Lung (tissue), 12 donors: ENCODE measurements around the gene EIF4A2. TPM values are rescaled to one million over a fixed set of nuclear protein-coding genes. Genes with fewer than 3 reads are reported as not detected.

Source experiments
- ATAC-seq: fragments of 200-7000 bp; cut with Tn5 transposase; one replicate; pipeline ENCODE4 v1.9.1; 2020; ENCODE audit warnings: moderate number of reproducible peaks; ENCODE audit not compliant: insufficient read depth, low FRiP score
- DNase-seq, 3 donors: peaks; one replicate each; pipeline ENCODE4 v3.0.0-alpha.2; 2013 to 2017
- H3K27ac ChIP-seq, 2 donors: one replicate each; pipeline ENCODE4 v1.5.1; 2013; ENCODE audit warnings: mild to moderate bottlenecking in 2 of 2, moderate library complexity in 2 of 2, control low read depth in 1 of 2, inconsistent platforms in 1 of 2, low read depth in 1 of 2, low read length in 1 of 2
- H3K27me3 ChIP-seq, 3 donors: one replicate each; pipeline ENCODE4 v1.5.1; 2013; ENCODE audit warnings: low read length in 2 of 3; ENCODE audit not compliant: control insufficient read depth in 3 of 3, insufficient read depth in 3 of 3
- H3K36me3 ChIP-seq, 4 donors: one replicate each; pipeline ENCODE4 v1.5.1; 2013; ENCODE audit warnings: low read length in 4 of 4, mild to moderate bottlenecking in 1 of 4, moderate library complexity in 1 of 4; ENCODE audit not compliant: control insufficient read depth in 4 of 4, insufficient read depth in 4 of 4
- H3K4me1 ChIP-seq, 5 donors: one replicate each; pipeline ENCODE4 v1.5.1; 2013; ENCODE audit warnings: low read length in 5 of 5, mild to moderate bottlenecking in 2 of 5, moderate library complexity in 1 of 5; ENCODE audit not compliant: control insufficient read depth in 5 of 5, insufficient read depth in 5 of 5
- H3K4me3 ChIP-seq: one replicate; pipeline ENCODE4 v1.5.1; 2013; ENCODE audit warnings: mild to moderate bottlenecking, control low read depth, moderate library complexity
- H3K9ac ChIP-seq, 2 donors: one replicate each; pipeline ENCODE4 v1.5.1; 2013; ENCODE audit warnings: low read length in 2 of 2, control low read depth in 1 of 2; ENCODE audit not compliant: insufficient read depth in 1 of 2
- H3K9me3 ChIP-seq, 4 donors: one replicate each; pipeline ENCODE4 v1.5.1; 2013; ENCODE audit warnings: low read length in 3 of 4, mild to moderate bottlenecking in 1 of 4, moderate library complexity in 1 of 4; ENCODE audit not compliant: control insufficient read depth in 4 of 4, insufficient read depth in 3 of 4
- WGBS, 2 donors: extraction: QIAGEN DNeasy Blood & Tissue Kit; methylation state at CpG; one replicate each; pipeline ENCODE4 v1.1.7; 2013; 5-methylcytosine and 5-hydroxymethylcytosine counted together
- polyA plus RNA-seq, 2 donors: library from polyadenylated mRNA; stranded (reverse); fragments of 200-250 nt; gene quantifications; one replicate each; pipeline ENCODE4 v1.2.1, GENCODE V29; 2013
- total RNA-seq, 2 donors: library from RNA; depleted of rRNA in 1 of 2; stranded (reverse); fragments of >200 nt in 1 of 2; gene quantifications; one replicate each; pipeline ENCODE4 v1.2.1, GENCODE V29; 2014 to 2021
- TF ChIP-seq, protein P1 (sequence below): IDR thresholded peaks from 2 replicates; pipeline ENCODE4 v1.5.1; 2012; ENCODE audit warnings: mild to moderate bottlenecking; ENCODE audit errors: control extremely low read depth, extremely low read depth
- donor health status: control.
- donor health status: control.
- donor health status: Bipolar disorder and iron deficiency.
- donor health status: healthy.
- donor health status: DM: yes; HTN: yes; CAD: no.

Gene EIF4A2
- total and polyA plus RNA-seq, 4 donors, result 235 to 683 (median 312) TPM

DNA sequence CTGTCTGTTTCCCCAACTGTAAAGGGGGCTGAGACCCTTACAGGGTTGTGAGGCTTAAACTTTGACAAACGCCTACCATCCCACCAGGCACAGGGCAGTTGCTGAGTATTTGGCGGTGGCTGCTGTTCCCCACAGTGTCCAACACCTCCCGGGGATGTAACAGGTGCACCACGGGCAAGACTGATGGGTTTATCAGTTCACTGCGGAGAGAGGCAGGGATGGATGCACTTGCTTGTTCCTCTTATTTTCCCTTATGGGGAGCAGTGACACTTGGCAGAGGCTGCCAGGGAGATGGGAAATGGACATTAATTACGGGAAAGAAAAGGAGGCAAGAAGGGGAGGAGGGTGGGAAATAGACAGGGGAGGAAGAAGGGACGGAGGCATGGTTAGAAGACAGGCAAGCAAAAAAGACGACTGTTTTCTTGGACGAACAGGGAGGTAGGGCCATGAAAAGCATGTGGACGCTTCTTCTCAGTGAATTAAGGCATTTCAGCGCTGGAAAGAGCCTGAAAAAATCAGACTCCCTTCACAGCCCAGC lies 42.6 kb downstream of the EIF4A2 start:
- ATAC-seq, result no peak
- H3K4me3 ChIP-seq, result no peak overlapping the region
- H3K4me1 ChIP-seq, result peaks cover 0 to 8% (median 0%) of the 10 kb centered on the region in 5 donors
- no peak overlapping the region for H3K9ac ChIP-seq
- WGBS, 2 donors, result 19 to 25% methylated on average over 11 of the region's 11 CpGs
- peaks cover 0 to 71% (median 64%) of the 10 kb centered on the region in 3 donors for H3K27me3 ChIP-seq
- no peak overlapping the region for H3K27ac ChIP-seq
- no peaks in the 10 kb centered on the region for H3K36me3 ChIP-seq
- no peak for DNase-seq
- H3K9me3 ChIP-seq, result peaks cover 0 to 2% (median 0%) of the 10 kb centered on the region in 4 donors
- TF ChIP-seq, protein P1, sequence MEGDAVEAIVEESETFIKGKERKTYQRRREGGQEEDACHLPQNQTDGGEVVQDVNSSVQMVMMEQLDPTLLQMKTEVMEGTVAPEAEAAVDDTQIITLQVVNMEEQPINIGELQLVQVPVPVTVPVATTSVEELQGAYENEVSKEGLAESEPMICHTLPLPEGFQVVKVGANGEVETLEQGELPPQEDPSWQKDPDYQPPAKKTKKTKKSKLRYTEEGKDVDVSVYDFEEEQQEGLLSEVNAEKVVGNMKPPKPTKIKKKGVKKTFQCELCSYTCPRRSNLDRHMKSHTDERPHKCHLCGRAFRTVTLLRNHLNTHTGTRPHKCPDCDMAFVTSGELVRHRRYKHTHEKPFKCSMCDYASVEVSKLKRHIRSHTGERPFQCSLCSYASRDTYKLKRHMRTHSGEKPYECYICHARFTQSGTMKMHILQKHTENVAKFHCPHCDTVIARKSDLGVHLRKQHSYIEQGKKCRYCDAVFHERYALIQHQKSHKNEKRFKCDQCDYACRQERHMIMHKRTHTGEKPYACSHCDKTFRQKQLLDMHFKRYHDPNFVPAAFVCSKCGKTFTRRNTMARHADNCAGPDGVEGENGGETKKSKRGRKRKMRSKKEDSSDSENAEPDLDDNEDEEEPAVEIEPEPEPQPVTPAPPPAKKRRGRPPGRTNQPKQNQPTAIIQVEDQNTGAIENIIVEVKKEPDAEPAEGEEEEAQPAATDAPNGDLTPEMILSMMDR, result no peak

- Histone ChIP-seq H3K27ac (no peak overlapping the region), H3K9ac (no peak overlapping the region), H3K9me3 (peaks cover 0 to 2% (median 0%) of the 10 kb centered on the region in 4 donors), H3K36me3 (no peaks in the 10 kb centered on the region), H3K4me3 (no peak overlapping the region), H3K4me1 (peaks cover 0 to 8% (median 0%) of the 10 kb centered on the region in 5 donors), H3K27me3 (peaks cover 0 to 77% (median 66%) of the 10 kb centered on the region in 3 donors)
- WGBS, 2 donors, result 9 to 12% methylated on average over 14 of the region's 14 CpGs
- no peak for DNase-seq
- TF ChIP-seq, protein P1, result no peak
- ATAC-seq, result no peak
These were observed 43.1 kb downstream of the EIF4A2 start for GRCh38 chr3:186826410-186826975.

DNA sequence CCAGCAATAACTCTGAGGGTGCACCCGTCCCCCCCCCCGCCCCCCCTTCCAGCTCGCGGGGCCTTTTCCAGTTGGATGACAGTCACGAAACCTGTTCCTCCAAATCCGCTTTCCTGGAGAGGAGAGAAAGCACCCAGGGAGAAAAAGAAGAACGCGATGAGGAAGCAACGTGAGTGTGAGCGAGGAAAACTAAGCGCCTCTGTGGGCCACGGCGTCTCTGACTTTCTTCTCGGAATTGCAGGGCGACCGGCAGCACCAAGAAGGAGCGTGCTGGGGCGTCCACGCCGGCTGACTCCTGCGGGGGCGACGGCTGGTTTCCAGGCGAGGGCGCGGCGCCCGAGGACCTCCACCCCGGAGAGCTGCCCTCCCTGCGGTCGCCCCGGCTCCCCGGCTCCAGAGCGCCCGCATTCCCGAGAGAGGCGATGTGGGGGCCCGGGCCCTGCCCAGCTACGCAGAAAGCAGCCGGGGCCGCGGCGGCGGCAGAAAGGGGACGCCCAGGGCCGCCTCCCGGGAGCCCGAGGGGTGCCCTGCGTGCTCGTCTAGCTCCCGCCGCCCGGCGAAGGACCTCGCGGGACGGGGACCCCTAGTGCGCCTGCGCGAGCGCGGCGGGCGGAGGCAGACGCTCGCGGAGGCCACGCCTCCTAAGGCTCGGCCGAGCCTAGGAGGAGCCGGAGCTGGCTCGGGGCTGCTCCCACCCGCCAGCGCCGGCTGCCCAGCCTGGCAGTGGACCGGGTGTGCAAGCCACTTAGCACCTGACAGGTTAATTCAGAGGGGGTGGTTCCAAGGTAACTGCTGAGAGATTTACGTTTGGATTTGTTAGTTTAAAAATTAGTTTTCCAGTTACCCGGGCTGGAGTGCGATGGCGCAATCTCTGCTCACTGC lies 43.8 kb downstream of the EIF4A2 start:
- TF ChIP-seq, protein P1, result no peak
- Histone ChIP-seq H3K4me3 (peak overlapping the region; percentile 52), H3K9me3 (peaks cover 0 to 5% (median 0%) of the 10 kb centered on the region in 4 donors), H3K36me3 (no peaks in the 10 kb centered on the region), H3K4me1 (peaks cover 0 to 8% (median 0%) of the 10 kb centered on the region in 5 donors), H3K27ac (no peak overlapping the region), H3K9ac (no peak overlapping the region), H3K27me3 (peaks cover 0 to 84% (median 69%) of the 10 kb centered on the region in 3 donors)
- DNase-seq (peak; percentile 86 to 89 (median 87)), ATAC-seq (peak; percentile 93)
- 2% methylated on average over 58 to 80 of the region's 80 CpGs for WGBS, 2 donors
